HG03064 (cell line): ENCODE data around the gene PRR12.

Source experiments
- ATAC-seq: cut with Tn5 transposase; IDR thresholded peaks from one replicate; pipeline ENCODE4 v1.9.1; 2021; ENCODE audit warnings: low read depth; ENCODE audit not compliant: unreplicated experiment

Gene PRR12

DNA sequence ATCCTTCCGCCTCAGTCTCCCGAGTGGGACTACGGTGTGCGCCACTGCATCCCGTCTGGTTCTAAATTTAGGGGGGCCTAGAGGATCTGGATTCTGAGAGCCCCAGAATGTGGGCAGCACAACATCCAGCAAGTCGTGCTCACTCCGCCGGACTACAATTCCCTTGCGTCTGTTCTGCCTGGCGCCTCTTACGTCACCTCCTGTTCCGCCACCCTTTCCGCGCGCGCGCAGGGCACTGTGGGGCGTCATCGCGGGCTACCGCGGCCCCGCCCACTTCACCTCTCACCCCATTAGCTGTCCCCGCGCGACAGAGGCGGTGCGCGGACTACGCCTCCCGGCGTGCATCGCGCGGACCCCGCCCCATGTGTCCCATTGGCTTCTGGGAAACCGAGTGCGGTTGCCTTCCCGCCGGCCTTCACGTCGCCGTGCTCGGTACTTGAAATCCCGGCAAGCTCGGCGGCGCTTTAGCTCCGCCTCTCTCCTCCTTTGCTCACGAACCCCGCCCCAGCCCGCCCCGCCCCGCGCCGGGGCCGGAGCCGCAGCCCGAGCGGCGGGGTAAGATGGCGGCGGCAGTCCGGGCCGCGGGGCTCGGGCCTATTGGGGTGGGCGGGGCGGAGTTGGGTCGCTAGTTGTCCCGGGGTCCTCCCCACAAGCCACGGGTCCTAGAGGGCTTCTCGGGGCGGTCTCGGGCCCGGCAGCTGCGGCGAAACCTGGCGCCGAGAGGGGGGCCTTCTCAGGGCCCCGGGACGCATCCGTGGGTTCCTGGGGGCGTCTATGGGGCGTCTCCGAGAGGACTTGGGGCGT, 50.9 kb downstream of the PRR12 start, which contains the start of gene SCAF1:
SCAF1 (plus strand) TSS at position 522 of the 804 bp plus-strand sequence. CDS start 2,818 bp downstream, outside the sequence.
- ATAC-seq, result peak; percentile 53

DNA sequence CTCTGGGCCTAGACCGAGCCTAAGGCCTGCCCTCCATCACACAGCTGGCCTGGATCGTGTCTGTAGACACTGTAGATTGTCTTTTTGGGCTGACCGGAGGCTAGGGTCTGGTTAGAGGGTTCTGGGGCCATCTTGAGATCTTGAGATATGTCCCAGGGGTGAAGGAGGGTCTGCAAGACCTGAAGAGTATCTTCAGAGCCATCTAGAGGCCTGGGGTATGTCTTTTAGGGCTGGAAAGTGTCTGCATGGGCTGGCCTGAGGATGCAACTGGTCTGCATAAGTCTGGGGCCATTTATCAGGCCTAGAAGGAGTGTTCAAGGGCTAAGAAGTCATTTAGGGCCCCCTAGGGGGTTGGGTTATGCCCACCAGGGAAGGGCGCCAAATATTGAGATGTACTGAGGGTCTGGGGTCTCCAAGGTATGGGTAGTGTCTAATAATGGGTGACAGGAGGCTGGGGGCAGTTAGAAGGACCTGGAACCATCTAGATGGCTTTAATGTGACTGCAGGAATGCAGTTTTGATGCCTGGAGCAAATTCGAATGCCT, 51.6 kb downstream of the PRR12 start:
- no peak for ATAC-seq

GRCh38 chr19:49643466-49643865, 52.5 kb downstream of the PRR12 start:
- no peak for ATAC-seq

DNA sequence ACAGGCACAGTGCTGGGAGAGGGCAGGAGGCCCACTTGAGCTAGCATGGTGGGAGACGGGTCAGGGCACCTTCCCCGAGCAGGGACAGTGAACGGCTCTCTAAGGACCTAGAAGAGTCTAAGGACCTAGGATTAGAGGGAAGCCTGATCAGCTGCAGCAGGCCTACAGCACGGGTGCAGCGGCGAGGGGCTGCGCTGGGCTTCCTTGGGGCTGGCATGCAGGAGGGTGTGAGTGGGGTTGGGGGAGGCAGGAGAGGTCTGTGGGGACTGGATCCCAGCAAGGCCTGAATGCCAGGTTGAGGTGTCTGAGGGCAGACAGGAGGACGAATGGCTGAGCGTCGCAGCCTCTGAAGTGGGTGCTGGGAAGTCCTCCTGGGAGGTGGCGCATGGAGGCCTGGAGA, 54.6 kb downstream of the PRR12 start:
- ATAC-seq, result no peak

DNA sequence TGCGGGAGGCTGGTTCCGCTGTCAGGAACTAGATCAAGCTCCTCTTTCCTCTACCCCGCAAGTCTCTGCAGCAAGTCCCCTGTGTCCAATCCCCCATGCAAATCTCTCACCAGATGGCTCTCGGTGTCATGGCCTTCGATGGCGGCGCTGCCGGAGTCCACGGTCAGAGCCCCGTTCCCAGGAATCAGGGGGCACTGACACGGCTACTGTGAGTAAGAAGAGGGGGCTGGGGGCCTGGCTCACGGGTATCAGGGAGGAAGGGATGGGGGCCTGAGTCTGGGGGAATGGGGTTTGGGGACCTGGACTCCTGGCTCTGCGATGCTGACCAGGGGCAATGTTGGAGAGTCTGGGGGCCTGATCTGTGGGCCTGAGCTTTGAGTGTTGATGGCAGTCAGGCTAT, 55.0 kb downstream of the PRR12 start:
- ATAC-seq, result no peak

GRCh38 chr19:49646586-49646985, 55.6 kb downstream of the PRR12 start:
- ATAC-seq, result no peak

GRCh38 chr19:49651029-49651819, 60.2 kb downstream of the PRR12 start:
- ATAC-seq, result no peak

- no peak for ATAC-seq
Measured at GRCh38 chr19:49651820-49652550, 61.0 kb downstream of the PRR12 start.

GRCh38 chr19:49652551-49653465, 61.8 kb downstream of the PRR12 start:
- ATAC-seq, result no peak

- ATAC-seq, result no peak
Measured at GRCh38 chr19:49653466-49653806, 62.5 kb downstream of the PRR12 start.

- no peak for ATAC-seq
Measured at GRCh38 chr19:49654581-49654980, 63.6 kb downstream of the PRR12 start.

- no peak for ATAC-seq
Measured at GRCh38 chr19:49655570-49656455, 64.8 kb downstream of the PRR12 start.

- ATAC-seq, result no peak
Measured at GRCh38 chr19:49656456-49657109, 65.6 kb downstream of the PRR12 start.

GRCh38 chr19:49657493-49658138, 66.6 kb downstream of the PRR12 start:
- no peak for ATAC-seq

DNA sequence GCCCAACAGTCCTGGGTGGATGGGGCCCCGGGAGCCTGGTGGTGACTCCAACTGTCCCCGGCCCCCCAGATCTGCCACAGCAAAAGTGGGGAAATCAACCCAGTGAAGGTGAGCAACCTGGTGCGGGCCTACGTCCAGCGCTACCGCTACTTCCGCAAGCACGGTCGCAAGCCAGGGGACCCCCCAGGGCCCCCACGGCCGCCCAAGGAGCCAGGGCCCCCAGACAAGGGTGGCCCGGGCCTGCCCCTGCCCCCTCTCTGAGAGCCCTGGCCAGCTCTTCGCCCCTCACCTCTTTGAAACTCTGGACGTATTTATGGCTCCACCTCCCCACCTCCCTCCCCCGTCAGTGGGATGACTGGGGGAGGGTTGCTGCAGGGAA, 67.1 kb downstream of the PRR12 start:
- no peak for ATAC-seq

DNA sequence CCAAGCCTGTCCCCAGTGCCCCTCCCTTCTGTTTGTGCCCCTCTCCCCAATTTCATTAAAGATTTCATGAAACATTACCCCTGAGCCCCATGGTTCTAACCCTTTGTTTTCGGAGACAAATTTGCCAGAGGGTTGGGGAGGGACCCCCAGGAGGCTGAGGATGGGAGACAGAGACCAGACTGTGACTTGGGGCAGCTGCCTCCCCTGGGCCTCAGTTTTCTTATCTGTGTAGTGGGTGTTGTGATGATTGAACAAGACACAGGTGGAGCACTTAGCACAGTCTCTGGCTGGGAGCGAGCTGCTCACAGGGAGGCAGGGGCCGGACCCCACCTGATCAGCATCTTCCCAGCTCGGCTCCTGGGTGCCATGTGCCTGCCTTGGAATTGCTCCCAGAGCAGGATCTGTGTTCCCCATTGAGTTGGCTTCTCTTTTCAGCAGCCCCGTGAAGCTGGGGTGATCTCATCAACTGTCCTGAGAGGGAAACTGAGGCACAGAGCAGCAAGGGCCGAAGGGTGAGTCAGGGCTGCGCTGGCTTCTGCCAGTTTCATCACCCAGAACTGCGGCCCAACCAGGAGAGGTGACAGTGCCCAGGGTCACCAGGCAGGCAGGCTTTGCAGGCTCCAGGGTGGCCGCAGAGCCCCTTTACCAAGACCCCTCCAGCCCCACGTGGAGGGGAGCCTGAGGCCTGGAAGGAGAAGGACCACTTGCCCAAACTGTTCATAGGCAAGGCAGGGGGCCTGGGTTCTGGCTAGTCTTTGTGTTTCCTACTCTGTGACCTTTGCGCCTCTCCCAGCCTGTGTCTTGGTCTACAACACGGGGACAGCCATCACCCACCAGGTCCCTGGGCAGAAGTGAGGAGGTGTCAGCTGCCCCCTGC, 67.8 kb downstream of the PRR12 start:
- ATAC-seq, result no peak
